GM23338 (cell line): ENCODE data around the gene MBNL1. TPM values are rescaled to one million over a fixed set of nuclear protein-coding genes. Genes with fewer than 3 reads are reported as not detected.

Source experiments
- ATAC-seq: fragments of 200-7000 bp; cut with Tn5 transposase; 3 replicates; pipeline ENCODE4 v1.9.1; 2020
- DNase-seq: peaks from one replicate; pipeline ENCODE4 v3.0.0-alpha.2; 2015; ENCODE audit warnings: low spot score
- H2AFZ ChIP-seq: fragments of 200-600 bp; sonication (generic); 2 replicates; pipeline ENCODE4 v1.8.0; 2016; ENCODE audit warnings: antibody characterized with exemption, mild to moderate bottlenecking, moderate library complexity
- H3F3A ChIP-seq: fragments of 200-600 bp; sonication (generic); replicated peaks from 2 replicates; pipeline ENCODE4 v1.8.0; 2017; ENCODE audit warnings: antibody characterized with exemption, mixed run types, low read depth
- H3K27ac ChIP-seq: fragments of 200-600 bp; sonication (generic); 2 replicates; pipeline ENCODE4 v1.6.1; 2016; ENCODE audit warnings: low read depth
- H3K27me3 ChIP-seq: fragments of 200-600 bp; sonication (generic); 2 replicates; pipeline ENCODE4 v1.8.0; 2016; ENCODE audit warnings: mild to moderate bottlenecking, mixed run types, moderate library complexity; ENCODE audit not compliant: insufficient read depth
- H3K36me3 ChIP-seq: fragments of 200-600 bp; sonication (generic); 2 replicates; pipeline ENCODE4 v1.8.0; 2016; ENCODE audit warnings: mild to moderate bottlenecking; ENCODE audit not compliant: insufficient read depth
- H3K4me1 ChIP-seq: fragments of 200-600 bp; sonication (generic); 2 replicates; pipeline ENCODE4 v1.8.0; 2016; ENCODE audit warnings: mild to moderate bottlenecking, moderate library complexity; ENCODE audit not compliant: insufficient read depth
- H3K4me2 ChIP-seq: fragments of 200-600 bp; sonication (generic); 2 replicates; pipeline ENCODE4 v1.7.1; 2017; ENCODE audit warnings: mixed run types
- H3K4me3 ChIP-seq: fragments of 200-600 bp; sonication (generic); 2 replicates; pipeline ENCODE4 v1.6.1; 2016; ENCODE audit warnings: mixed run types
- H3K79me2 ChIP-seq: fragments of 200-600 bp; sonication (generic); replicated peaks from 2 replicates; pipeline ENCODE4 v1.8.0; 2017; ENCODE audit warnings: mild to moderate bottlenecking; ENCODE audit not compliant: insufficient read depth
- H3K9me2 ChIP-seq: fragments of 200-600 bp; sonication (generic); 2 replicates; pipeline ENCODE4 v1.8.0; 2017; ENCODE audit not compliant: insufficient read depth
- H4K20me1 ChIP-seq: fragments of 200-600 bp; sonication (generic); replicated peaks from 2 replicates; pipeline ENCODE4 v1.8.0; 2017; ENCODE audit warnings: mild to moderate bottlenecking; ENCODE audit not compliant: insufficient read depth
- H3K27ac Mint-ChIP-seq: 2 replicates; pipeline ENCODE4 v1.8.0; 2020; ENCODE audit warnings: inconsistent platforms, mild to moderate bottlenecking, moderate library complexity, mixed read lengths
- H3K27me3 Mint-ChIP-seq: 3 replicates; pipeline ENCODE4 v1.8.0; 2022; ENCODE audit warnings: low read depth, mild to moderate bottlenecking, moderate library complexity, mixed read lengths, inconsistent platforms; ENCODE audit not compliant: insufficient read depth, poor library complexity
- H3K36me3 Mint-ChIP-seq: 3 replicates; pipeline ENCODE4 v1.8.0; 2021; ENCODE audit warnings: low read depth, mild to moderate bottlenecking, inconsistent platforms, moderate library complexity, mixed read lengths
- H3K4me1 Mint-ChIP-seq: 3 replicates; pipeline ENCODE4 v1.8.0; 2020; ENCODE audit warnings: mild to moderate bottlenecking, inconsistent platforms, mixed read lengths
- H3K4me3 Mint-ChIP-seq: 3 replicates; pipeline ENCODE4 v1.8.0; 2021; ENCODE audit warnings: moderate library complexity, mild to moderate bottlenecking, inconsistent platforms, mixed read lengths
- H3K9me3 Mint-ChIP-seq: 3 replicates; pipeline ENCODE4 v1.8.0; 2020; ENCODE audit warnings: moderate library complexity, mild to moderate bottlenecking, inconsistent platforms, mixed read lengths
- CREB1 ChIP-seq: fragments of 250-450 bp; sonication (Bioruptor Pico); IDR thresholded peaks from 2 replicates; pipeline ENCODE4 v1.5.0; 2020; ENCODE audit warnings: low read depth, mild to moderate bottlenecking, moderate library complexity
- EZH2 ChIP-seq: fragments of 200-600 bp; sonication (generic); IDR thresholded peaks from one replicate; pipeline ENCODE4 v1.8.0; 2017; ENCODE audit warnings: antibody characterized with exemption, mild to moderate bottlenecking, low read depth; ENCODE audit not compliant: unreplicated experiment
- EZH2phosphoT487 ChIP-seq: fragments of 200-600 bp; sonication (generic); IDR thresholded peaks from one replicate; pipeline ENCODE4 v1.8.1; 2018; ENCODE audit warnings: antibody characterized with exemption; ENCODE audit not compliant: unreplicated experiment
- JUNB ChIP-seq: IDR thresholded peaks from one replicate; pipeline ENCODE4 v1.6.1; 2016; ENCODE audit warnings: antibody characterized with exemption; ENCODE audit not compliant: unreplicated experiment
- POLR2AphosphoS5 ChIP-seq: IDR thresholded peaks from 2 replicates; pipeline ENCODE4 v1.6.1; 2016; ENCODE audit warnings: antibody characterized with exemption, low read depth
- STAT1 ChIP-seq: IDR thresholded peaks from one replicate; pipeline ENCODE4 v1.6.1; 2016; ENCODE audit warnings: antibody characterized with exemption; ENCODE audit not compliant: unreplicated experiment
- ZNF114 ChIP-seq: fragments of 250-450 bp; sonication (Bioruptor Pico); IDR thresholded peaks from 2 replicates; pipeline ENCODE4 v1.5.0; 2020; ENCODE audit warnings: mild to moderate bottlenecking, moderate library complexity
- polyA plus RNA-seq: library from polyadenylated mRNA; unstranded; fragments of >200 nt; fragmentation: Nextera tagmentation; extraction: Ambion mirVana; gene quantifications from 2 replicates; pipeline ENCODE4 v1.2.1, GENCODE V29; 2016
- total RNA-seq: library from RNA; depleted of rRNA; stranded (reverse); fragments of >200 nt; shearing (Covaris generic); gene quantifications from 2 replicates; pipeline ENCODE4 v1.2.3, GENCODE V29; 2014
- TF ChIP-seq, protein P1 (sequence below), 2 experiments: fragments of 200-600 bp in 1 of 2; sonication (generic) in 1 of 2; conservative IDR thresholded peaks; 2 replicates each; pipeline versions ENCODE4 v1.5.1 to v1.6.1; 2016 to 2017; ENCODE audit warnings: antibody characterized with exemption in 2 of 2, low read depth in 2 of 2, mild to moderate bottlenecking in 2 of 2, moderate library complexity in 1 of 2
- TF ChIP-seq, protein P2 (sequence below): fragments of 250-450 bp; sonication (Bioruptor Pico); IDR thresholded peaks from 2 replicates; pipeline ENCODE4 v1.5.0; 2020; ENCODE audit warnings: mild to moderate bottlenecking, moderate library complexity
- TF ChIP-seq, protein P3 (sequence below): IDR thresholded peaks from 2 replicates; pipeline ENCODE4 v1.6.1; 2016; ENCODE audit warnings: antibody characterized with exemption
- TF ChIP-seq, protein P4 (sequence below): IDR thresholded peaks from one replicate; pipeline ENCODE4 v1.6.1; 2018; ENCODE audit warnings: antibody characterized with exemption; ENCODE audit not compliant: unreplicated experiment

MBNL1 gene
- total and polyA plus RNA-seq, 2 experiments from 2014 or later, result 9.4 to 23.2 TPM

DNA sequence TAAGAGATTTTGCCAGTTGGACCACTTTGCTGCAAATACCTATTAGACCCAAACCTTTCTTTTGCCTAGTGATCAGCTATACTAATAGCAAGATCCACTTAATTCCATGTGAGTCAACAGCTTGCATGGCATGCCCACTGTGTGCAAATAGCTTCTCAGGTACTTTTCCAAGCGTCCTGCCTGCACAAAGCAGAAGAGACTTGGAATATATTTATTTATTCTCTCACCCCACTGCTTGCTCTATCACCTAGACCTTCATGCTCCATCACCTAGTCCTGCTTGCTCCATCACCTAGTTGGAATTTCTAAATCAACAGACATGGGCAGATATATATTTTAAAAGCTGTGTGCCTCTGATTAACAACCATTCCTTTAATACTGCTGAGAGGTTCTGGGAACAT is 47.6 kb downstream of the MBNL1 start:
- no peaks in the 10 kb centered on the region for H3K36me3 Mint-ChIP-seq
- Histone ChIP-seq H3K4me1 (peaks cover 18% of the 10 kb centered on the region), H2AFZ (no peak overlapping the region), H3K9me2 (no peaks in the 10 kb centered on the region), H3K79me2 (peaks cover 57% of the 10 kb centered on the region), H3K27ac (no peak overlapping the region), H3K4me2 (no peak overlapping the region), H3K27me3 (no peaks in the 10 kb centered on the region), H4K20me1 (no peaks in the 10 kb centered on the region), H3F3A (no peaks in the 10 kb centered on the region), H3K4me3 (no peak overlapping the region), H3K36me3 (no peaks in the 10 kb centered on the region)
- TF ChIP-seq STAT1, result no peak
- no peak for TF ChIP-seq ZNF114 (CRISPR knock-in tag)
- TF ChIP-seq CREB1, result no peak
- no peak for TF ChIP-seq EZH2
- TF ChIP-seq, protein P1, sequence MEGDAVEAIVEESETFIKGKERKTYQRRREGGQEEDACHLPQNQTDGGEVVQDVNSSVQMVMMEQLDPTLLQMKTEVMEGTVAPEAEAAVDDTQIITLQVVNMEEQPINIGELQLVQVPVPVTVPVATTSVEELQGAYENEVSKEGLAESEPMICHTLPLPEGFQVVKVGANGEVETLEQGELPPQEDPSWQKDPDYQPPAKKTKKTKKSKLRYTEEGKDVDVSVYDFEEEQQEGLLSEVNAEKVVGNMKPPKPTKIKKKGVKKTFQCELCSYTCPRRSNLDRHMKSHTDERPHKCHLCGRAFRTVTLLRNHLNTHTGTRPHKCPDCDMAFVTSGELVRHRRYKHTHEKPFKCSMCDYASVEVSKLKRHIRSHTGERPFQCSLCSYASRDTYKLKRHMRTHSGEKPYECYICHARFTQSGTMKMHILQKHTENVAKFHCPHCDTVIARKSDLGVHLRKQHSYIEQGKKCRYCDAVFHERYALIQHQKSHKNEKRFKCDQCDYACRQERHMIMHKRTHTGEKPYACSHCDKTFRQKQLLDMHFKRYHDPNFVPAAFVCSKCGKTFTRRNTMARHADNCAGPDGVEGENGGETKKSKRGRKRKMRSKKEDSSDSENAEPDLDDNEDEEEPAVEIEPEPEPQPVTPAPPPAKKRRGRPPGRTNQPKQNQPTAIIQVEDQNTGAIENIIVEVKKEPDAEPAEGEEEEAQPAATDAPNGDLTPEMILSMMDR (conservative IDR thresholded peaks at IDR 0.05; ENCODE audit: low read depth in 2 of 2), result no peak
- no peak for TF ChIP-seq JUNB
- TF ChIP-seq, protein P2, sequence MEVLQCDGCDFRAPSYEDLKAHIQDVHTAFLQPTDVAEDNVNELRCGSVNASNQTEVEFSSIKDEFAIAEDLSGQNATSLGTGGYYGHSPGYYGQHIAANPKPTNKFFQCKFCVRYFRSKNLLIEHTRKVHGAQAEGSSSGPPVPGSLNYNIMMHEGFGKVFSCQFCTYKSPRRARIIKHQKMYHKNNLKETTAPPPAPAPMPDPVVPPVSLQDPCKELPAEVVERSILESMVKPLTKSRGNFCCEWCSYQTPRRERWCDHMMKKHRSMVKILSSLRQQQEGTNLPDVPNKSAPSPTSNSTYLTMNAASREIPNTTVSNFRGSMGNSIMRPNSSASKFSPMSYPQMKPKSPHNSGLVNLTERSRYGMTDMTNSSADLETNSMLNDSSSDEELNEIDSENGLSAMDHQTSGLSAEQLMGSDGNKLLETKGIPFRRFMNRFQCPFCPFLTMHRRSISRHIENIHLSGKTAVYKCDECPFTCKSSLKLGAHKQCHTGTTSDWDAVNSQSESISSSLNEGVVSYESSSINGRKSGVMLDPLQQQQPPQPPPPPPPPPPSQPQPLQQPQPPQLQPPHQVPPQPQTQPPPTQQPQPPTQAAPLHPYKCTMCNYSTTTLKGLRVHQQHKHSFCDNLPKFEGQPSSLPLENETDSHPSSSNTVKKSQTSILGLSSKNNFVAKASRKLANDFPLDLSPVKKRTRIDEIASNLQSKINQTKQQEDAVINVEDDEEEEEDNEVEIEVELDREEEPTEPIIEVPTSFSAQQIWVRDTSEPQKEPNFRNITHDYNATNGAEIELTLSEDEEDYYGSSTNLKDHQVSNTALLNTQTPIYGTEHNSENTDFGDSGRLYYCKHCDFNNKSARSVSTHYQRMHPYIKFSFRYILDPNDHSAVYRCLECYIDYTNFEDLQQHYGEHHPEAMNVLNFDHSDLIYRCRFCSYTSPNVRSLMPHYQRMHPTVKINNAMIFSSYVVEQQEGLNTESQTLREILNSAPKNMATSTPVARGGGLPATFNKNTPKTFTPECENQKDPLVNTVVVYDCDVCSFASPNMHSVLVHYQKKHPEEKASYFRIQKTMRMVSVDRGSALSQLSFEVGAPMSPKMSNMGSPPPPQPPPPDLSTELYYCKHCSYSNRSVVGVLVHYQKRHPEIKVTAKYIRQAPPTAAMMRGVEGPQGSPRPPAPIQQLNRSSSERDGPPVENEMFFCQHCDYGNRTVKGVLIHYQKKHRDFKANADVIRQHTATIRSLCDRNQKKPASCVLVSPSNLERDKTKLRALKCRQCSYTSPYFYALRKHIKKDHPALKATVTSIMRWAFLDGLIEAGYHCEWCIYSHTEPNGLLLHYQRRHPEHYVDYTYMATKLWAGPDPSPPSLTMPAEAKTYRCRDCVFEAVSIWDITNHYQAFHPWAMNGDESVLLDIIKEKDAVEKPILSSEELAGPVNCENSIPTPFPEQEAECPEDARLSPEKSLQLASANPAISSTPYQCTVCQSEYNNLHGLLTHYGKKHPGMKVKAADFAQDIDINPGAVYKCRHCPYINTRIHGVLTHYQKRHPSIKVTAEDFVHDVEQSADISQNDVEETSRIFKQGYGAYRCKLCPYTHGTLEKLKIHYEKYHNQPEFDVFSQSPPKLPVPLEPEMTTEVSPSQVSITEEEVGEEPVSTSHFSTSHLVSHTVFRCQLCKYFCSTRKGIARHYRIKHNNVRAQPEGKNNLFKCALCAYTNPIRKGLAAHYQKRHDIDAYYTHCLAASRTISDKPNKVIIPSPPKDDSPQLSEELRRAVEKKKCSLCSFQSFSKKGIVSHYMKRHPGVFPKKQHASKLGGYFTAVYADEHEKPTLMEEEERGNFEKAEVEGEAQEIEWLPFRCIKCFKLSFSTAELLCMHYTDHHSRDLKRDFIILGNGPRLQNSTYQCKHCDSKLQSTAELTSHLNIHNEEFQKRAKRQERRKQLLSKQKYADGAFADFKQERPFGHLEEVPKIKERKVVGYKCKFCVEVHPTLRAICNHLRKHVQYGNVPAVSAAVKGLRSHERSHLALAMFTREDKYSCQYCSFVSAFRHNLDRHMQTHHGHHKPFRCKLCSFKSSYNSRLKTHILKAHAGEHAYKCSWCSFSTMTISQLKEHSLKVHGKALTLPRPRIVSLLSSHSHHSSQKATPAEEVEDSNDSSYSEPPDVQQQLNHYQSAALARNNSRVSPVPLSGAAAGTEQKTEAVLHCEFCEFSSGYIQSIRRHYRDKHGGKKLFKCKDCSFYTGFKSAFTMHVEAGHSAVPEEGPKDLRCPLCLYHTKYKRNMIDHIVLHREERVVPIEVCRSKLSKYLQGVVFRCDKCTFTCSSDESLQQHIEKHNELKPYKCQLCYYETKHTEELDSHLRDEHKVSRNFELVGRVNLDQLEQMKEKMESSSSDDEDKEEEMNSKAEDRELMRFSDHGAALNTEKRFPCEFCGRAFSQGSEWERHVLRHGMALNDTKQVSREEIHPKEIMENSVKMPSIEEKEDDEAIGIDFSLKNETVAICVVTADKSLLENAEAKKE, result no peak
- TF ChIP-seq, protein P3, sequence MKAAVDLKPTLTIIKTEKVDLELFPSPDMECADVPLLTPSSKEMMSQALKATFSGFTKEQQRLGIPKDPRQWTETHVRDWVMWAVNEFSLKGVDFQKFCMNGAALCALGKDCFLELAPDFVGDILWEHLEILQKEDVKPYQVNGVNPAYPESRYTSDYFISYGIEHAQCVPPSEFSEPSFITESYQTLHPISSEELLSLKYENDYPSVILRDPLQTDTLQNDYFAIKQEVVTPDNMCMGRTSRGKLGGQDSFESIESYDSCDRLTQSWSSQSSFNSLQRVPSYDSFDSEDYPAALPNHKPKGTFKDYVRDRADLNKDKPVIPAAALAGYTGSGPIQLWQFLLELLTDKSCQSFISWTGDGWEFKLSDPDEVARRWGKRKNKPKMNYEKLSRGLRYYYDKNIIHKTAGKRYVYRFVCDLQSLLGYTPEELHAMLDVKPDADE, result no peak
- TF ChIP-seq EZH2phosphoT487, result no peak
- TF ChIP-seq, protein P4, sequence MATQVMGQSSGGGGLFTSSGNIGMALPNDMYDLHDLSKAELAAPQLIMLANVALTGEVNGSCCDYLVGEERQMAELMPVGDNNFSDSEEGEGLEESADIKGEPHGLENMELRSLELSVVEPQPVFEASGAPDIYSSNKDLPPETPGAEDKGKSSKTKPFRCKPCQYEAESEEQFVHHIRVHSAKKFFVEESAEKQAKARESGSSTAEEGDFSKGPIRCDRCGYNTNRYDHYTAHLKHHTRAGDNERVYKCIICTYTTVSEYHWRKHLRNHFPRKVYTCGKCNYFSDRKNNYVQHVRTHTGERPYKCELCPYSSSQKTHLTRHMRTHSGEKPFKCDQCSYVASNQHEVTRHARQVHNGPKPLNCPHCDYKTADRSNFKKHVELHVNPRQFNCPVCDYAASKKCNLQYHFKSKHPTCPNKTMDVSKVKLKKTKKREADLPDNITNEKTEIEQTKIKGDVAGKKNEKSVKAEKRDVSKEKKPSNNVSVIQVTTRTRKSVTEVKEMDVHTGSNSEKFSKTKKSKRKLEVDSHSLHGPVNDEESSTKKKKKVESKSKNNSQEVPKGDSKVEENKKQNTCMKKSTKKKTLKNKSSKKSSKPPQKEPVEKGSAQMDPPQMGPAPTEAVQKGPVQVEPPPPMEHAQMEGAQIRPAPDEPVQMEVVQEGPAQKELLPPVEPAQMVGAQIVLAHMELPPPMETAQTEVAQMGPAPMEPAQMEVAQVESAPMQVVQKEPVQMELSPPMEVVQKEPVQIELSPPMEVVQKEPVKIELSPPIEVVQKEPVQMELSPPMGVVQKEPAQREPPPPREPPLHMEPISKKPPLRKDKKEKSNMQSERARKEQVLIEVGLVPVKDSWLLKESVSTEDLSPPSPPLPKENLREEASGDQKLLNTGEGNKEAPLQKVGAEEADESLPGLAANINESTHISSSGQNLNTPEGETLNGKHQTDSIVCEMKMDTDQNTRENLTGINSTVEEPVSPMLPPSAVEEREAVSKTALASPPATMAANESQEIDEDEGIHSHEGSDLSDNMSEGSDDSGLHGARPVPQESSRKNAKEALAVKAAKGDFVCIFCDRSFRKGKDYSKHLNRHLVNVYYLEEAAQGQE, result no peak
- no peak for TF ChIP-seq POLR2AphosphoS5
- no peak overlapping the region for H3K4me3 Mint-ChIP-seq
- ATAC-seq (no peak), DNase-seq (no peak)
- H3K27me3 Mint-ChIP-seq, result no peaks in the 10 kb centered on the region
- H3K27ac Mint-ChIP-seq, result no peak overlapping the region; the same call in 1 of the 2 replicates
- H3K4me1 Mint-ChIP-seq, result peaks cover 20% of the 10 kb centered on the region
- no peaks in the 10 kb centered on the region for H3K9me3 Mint-ChIP-seq
